Astrocyte (in vitro differentiated cells and primary cell): ENCODE measurements around the gene TBC1D8. TPM values are rescaled to one million over a fixed set of nuclear protein-coding genes. Genes with fewer than 3 reads are reported as not detected.
A peak's percentile ranks its signal among the peaks of the same experiment; 100 is the strongest.

Experiments
- DNase-seq: peaks from one replicate; pipeline ENCODE4 v3.0.0-alpha.2; 2010; ENCODE audit warnings: low read depth
- FAIRE-seq: peaks from 2 replicates; lab custom pipeline; 2011; peaks lifted over from hg19 to GRCh38; lab: Jason Lieb, UNC
- H2AFZ ChIP-seq: 2 replicates; pipeline ENCODE4 v1.6.0; 2012; ENCODE audit warnings: low read depth, low read length, inconsistent platforms
- H3K27ac ChIP-seq: 2 replicates; pipeline ENCODE4 v1.5.1; 2011; ENCODE audit warnings: low read depth, low read length, inconsistent platforms
- H3K27me3 ChIP-seq: 2 replicates; pipeline ENCODE4 v1.6.0; 2011; ENCODE audit warnings: low read length, inconsistent platforms; ENCODE audit not compliant: insufficient read depth
- H3K36me3 ChIP-seq: 2 replicates; pipeline ENCODE4 v1.5.1; 2011; ENCODE audit warnings: low read length, inconsistent platforms; ENCODE audit not compliant: insufficient read depth
- H3K4me1 ChIP-seq: 2 replicates; pipeline ENCODE4 v1.5.1; 2011; ENCODE audit warnings: low read length, inconsistent platforms; ENCODE audit not compliant: insufficient read depth
- H3K4me2 ChIP-seq: 2 replicates; pipeline ENCODE4 v1.6.0; 2012; ENCODE audit warnings: low read length, inconsistent platforms
- H3K4me3 ChIP-seq: 2 replicates; pipeline ENCODE4 v1.5.1; 2011; ENCODE audit warnings: low read depth, mild to moderate bottlenecking, low read length, inconsistent platforms; ENCODE audit not compliant: insufficient read depth
- H3K79me2 ChIP-seq: 2 replicates; pipeline ENCODE4 v1.6.0; 2012; ENCODE audit warnings: mild to moderate bottlenecking, low read length, inconsistent platforms; ENCODE audit not compliant: insufficient read depth
- H3K9ac ChIP-seq: 2 replicates; pipeline ENCODE4 v1.6.0; 2012; ENCODE audit warnings: mild to moderate bottlenecking, low read length, inconsistent platforms
- H3K9me3 ChIP-seq: 2 replicates; pipeline ENCODE4 v1.5.1; 2012; ENCODE audit warnings: low read depth, mild to moderate bottlenecking, low read length, inconsistent platforms; ENCODE audit not compliant: insufficient read depth
- H4K20me1 ChIP-seq: 2 replicates; pipeline ENCODE4 v1.6.0; 2012; ENCODE audit warnings: low read length, inconsistent platforms; ENCODE audit not compliant: insufficient read depth
- H3K27ac Mint-ChIP-seq: one replicate; pipeline ENCODE4 v1.8.0; 2021; ENCODE audit warnings: mild to moderate bottlenecking, mixed read lengths; ENCODE audit not compliant: unreplicated experiment
- H3K27me3 Mint-ChIP-seq: one replicate; pipeline ENCODE4 v1.8.0; 2021; ENCODE audit warnings: low read depth, mixed read lengths; ENCODE audit not compliant: unreplicated experiment
- H3K36me3 Mint-ChIP-seq: one replicate; pipeline ENCODE4 v1.8.0; 2021; ENCODE audit warnings: low read depth, mixed read lengths; ENCODE audit not compliant: unreplicated experiment
- H3K4me1 Mint-ChIP-seq: one replicate; pipeline ENCODE4 v1.8.0; 2021; ENCODE audit warnings: low read depth, mixed read lengths; ENCODE audit not compliant: unreplicated experiment
- H3K4me3 Mint-ChIP-seq: one replicate; pipeline ENCODE4 v1.8.0; 2021; ENCODE audit warnings: mild to moderate bottlenecking, moderate library complexity, mixed read lengths; ENCODE audit not compliant: unreplicated experiment
- H3K9me3 Mint-ChIP-seq: one replicate; pipeline ENCODE4 v1.8.0; 2021; ENCODE audit warnings: mild to moderate bottlenecking, mixed read lengths; ENCODE audit not compliant: unreplicated experiment
- EZH2 ChIP-seq: IDR thresholded peaks from 2 replicates; pipeline ENCODE4 v1.6.1; 2012; ENCODE audit warnings: mild to moderate bottlenecking, low read length, inconsistent platforms; ENCODE audit not compliant: insufficient read depth
- total RNA-seq: library from RNA; stranded (reverse); gene quantifications from 2 replicates; pipeline ENCODE4 v1.2.1, GENCODE V29; 2021
- TF ChIP-seq, protein P1 (sequence below): IDR thresholded peaks from 2 replicates; pipeline ENCODE4 v1.5.1; 2011; ENCODE audit warnings: low read depth, mild to moderate bottlenecking, inconsistent platforms, low read length, moderate library complexity; ENCODE audit not compliant: insufficient read depth

Gene TBC1D8
- total RNA-seq, 1 donor from 2014 or later: 2.4 TPM

DNA sequence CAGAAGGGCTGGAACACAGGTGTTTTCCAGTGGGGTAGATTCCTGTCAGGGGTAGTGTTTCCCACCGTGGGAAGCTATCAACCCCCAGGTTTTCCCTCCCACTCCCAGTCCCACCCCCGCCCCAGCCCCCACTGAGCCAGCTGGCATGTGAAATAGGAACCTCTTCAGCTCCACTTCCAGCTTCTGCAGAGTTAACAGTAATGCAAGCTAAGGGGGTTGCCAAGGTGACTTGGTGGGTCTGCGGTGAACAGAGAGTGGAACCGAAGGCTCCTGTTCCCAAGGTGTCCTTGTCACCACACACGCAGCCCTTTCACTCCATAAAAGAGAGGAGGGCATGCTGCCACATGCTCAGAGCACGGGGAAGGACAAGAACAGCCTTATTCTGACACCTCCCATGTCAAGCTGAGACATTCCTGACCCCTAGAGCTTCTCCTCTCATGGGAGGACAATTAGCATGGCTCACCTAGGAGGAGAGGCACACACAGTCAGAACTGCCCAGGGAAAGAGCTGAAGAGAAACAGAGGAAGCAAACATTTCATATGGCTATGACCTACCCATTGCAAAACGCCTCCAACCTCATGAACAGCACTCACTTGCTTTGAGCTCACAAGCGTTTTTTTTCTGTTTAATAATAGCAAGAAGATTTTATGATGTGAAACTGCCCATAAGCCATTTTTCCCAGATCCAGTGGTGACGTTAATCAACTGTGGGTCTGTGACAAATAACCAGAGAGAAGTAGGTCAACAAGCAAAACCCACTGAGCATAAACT is 39.8 kb upstream of the TBC1D8 start:
- H3K36me3 Mint-ChIP-seq: no peaks in the 10 kb centered on the region
- H3K4me3 Mint-ChIP-seq: no peak overlapping the region
- Histone ChIP-seq H2AFZ (no peak overlapping the region), H3K36me3 (no peaks in the 10 kb centered on the region), H3K4me3 (no peak overlapping the region), H3K79me2 (no peaks in the 10 kb centered on the region), H3K9me3 (peaks cover 4% of the 10 kb centered on the region), H3K27ac (no peak overlapping the region), H3K27me3 (peaks cover 8% of the 10 kb centered on the region), H3K4me1 (no peaks in the 10 kb centered on the region), H4K20me1 (no peaks in the 10 kb centered on the region), H3K9ac (no peak overlapping the region), H3K4me2 (no peak overlapping the region)
- peaks cover 2% of the 10 kb centered on the region for H3K9me3 Mint-ChIP-seq
- no peak for FAIRE-seq
- peaks cover 5% of the 10 kb centered on the region for H3K27me3 Mint-ChIP-seq
- TF ChIP-seq, protein P1, sequence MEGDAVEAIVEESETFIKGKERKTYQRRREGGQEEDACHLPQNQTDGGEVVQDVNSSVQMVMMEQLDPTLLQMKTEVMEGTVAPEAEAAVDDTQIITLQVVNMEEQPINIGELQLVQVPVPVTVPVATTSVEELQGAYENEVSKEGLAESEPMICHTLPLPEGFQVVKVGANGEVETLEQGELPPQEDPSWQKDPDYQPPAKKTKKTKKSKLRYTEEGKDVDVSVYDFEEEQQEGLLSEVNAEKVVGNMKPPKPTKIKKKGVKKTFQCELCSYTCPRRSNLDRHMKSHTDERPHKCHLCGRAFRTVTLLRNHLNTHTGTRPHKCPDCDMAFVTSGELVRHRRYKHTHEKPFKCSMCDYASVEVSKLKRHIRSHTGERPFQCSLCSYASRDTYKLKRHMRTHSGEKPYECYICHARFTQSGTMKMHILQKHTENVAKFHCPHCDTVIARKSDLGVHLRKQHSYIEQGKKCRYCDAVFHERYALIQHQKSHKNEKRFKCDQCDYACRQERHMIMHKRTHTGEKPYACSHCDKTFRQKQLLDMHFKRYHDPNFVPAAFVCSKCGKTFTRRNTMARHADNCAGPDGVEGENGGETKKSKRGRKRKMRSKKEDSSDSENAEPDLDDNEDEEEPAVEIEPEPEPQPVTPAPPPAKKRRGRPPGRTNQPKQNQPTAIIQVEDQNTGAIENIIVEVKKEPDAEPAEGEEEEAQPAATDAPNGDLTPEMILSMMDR: no peak
- no peak for TF ChIP-seq EZH2
- no peaks in the 10 kb centered on the region for H3K4me1 Mint-ChIP-seq
- no peak overlapping the region for H3K27ac Mint-ChIP-seq
- no peak for DNase-seq

DNA sequence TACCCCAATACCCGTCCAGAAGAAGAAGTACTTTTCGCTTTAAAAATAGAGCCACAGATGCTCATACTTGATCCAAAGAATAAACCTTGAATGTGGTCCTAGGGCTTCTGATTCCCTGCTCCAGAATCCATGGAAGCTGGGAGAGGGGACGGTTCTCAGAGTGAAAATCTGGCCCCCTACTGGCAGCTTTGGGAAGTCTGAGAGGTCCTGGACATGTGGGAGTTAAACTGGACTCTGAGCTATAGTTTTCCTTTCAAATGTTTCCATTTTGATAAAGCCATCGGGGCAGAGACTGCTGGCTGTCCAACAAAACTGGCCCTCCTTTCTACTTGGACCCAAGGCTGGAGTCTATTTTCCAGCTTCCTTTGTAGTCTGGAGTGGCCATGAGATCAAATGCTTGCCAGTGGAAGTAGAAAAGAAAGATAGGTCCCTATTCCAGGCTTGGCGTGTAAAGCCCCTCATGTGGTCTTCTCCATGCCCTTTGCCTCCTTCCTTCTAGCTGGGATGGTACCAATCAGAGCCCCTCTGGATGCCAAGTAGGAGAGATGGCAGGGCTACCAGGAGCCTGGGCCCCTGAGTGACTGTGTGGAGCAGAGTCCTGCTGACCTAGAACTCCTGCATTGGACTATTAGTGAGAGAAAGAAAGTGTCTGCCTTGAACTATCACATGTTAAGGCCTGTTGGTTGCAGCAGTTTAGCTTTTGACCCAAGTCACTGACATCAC is 37.7 kb upstream of the TBC1D8 start:
- no peak overlapping the region for H2AFZ ChIP-seq
- no peak overlapping the region for H3K27ac ChIP-seq
- TF ChIP-seq, protein P1: peak; percentile 79
- TF ChIP-seq EZH2: no peak
- DNase-seq (peak; percentile 11), FAIRE-seq (no peak)
- Mint-ChIP-seq H3K36me3 (no peaks in the 10 kb centered on the region), H3K27ac (no peak overlapping the region), H3K4me3 (no peak overlapping the region), H3K9me3 (peaks cover 2% of the 10 kb centered on the region), H3K27me3 (peaks cover 2% of the 10 kb centered on the region), H3K4me1 (no peaks in the 10 kb centered on the region)
- H3K36me3 ChIP-seq: no peaks in the 10 kb centered on the region
- H4K20me1 ChIP-seq: no peaks in the 10 kb centered on the region
- no peak overlapping the region for H3K9ac ChIP-seq
- H3K4me1 ChIP-seq: no peaks in the 10 kb centered on the region
- H3K4me3 ChIP-seq: no peak overlapping the region
- peaks cover 8% of the 10 kb centered on the region for H3K27me3 ChIP-seq
- peaks cover 4% of the 10 kb centered on the region for H3K9me3 ChIP-seq
- H3K79me2 ChIP-seq: no peaks in the 10 kb centered on the region
- H3K4me2 ChIP-seq: no peak overlapping the region

DNA sequence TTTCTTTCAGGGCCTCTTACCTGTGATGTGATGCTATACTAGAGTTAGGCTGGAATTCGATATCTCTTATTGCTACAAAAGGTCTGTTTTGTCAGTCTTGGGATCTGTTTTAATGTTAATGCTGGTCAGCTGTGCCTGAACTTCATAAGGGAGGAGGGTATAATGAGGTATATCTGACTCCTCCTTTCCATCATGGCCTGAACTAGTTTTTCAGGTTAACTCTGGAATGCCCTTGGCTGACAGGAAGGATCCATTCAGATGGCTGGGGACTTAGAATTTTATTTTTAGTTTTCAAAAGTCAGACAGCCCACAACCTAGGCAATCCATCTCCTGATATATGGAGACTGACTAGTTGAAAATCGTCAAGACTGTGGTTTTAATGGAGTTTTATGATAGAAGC is 35.9 kb upstream of the TBC1D8 start:
- H3K4me2 ChIP-seq: no peak overlapping the region
- no peaks in the 10 kb centered on the region for H3K4me1 ChIP-seq
- no peaks in the 10 kb centered on the region for H3K36me3 ChIP-seq
- H3K27ac Mint-ChIP-seq: no peak overlapping the region
- H3K4me1 Mint-ChIP-seq: no peaks in the 10 kb centered on the region
- H3K27me3 Mint-ChIP-seq: no peaks in the 10 kb centered on the region
- no peak overlapping the region for H3K9ac ChIP-seq
- FAIRE-seq (no peak), DNase-seq (no peak)
- no peaks in the 10 kb centered on the region for H3K79me2 ChIP-seq
- H2AFZ ChIP-seq: no peak overlapping the region
- H3K4me3 ChIP-seq: no peak overlapping the region
- H4K20me1 ChIP-seq: no peaks in the 10 kb centered on the region
- no peaks in the 10 kb centered on the region for H3K36me3 Mint-ChIP-seq
- H3K27ac ChIP-seq: no peak overlapping the region
- H3K27me3 ChIP-seq: peaks cover 4% of the 10 kb centered on the region
- no peak overlapping the region for H3K4me3 Mint-ChIP-seq
- peaks cover 4% of the 10 kb centered on the region for H3K9me3 ChIP-seq
- H3K9me3 Mint-ChIP-seq: peaks cover 2% of the 10 kb centered on the region
- TF ChIP-seq EZH2: no peak
- TF ChIP-seq, protein P1: no peak
